GM12874 (cell line): ENCODE measurements around the gene RASAL2.

Experiments used
- CTCF ChIP-seq: IDR thresholded peaks from 2 replicates; pipeline ENCODE4 v1.5.1; 2011; ENCODE audit warnings: low read depth, mild to moderate bottlenecking, control low read depth, low read length, moderate library complexity; ENCODE audit not compliant: insufficient read depth

The RASAL2 gene

GRCh38 chr1:178491721-178492120 lies 397.8 kb downstream of the RASAL2 start:
- TF ChIP-seq CTCF, result no peak

GRCh38 chr1:178492341-178492740 lies 398.4 kb downstream of the RASAL2 start:
- no peak for TF ChIP-seq CTCF

GRCh38 chr1:178493301-178493741 lies 399.4 kb downstream of the RASAL2 start:
- TF ChIP-seq CTCF, result no peak

- TF ChIP-seq CTCF, result no peak
Measured at GRCh38 chr1:178494569-178494971, 400.7 kb downstream of the RASAL2 start.

GRCh38 chr1:178495158-178495557 lies 401.3 kb downstream of the RASAL2 start:
- no peak for TF ChIP-seq CTCF

GRCh38 chr1:178495741-178496409 lies 402.0 kb downstream of the RASAL2 start:
- TF ChIP-seq CTCF, result no peak

- no peak for TF ChIP-seq CTCF
Measured at GRCh38 chr1:178496410-178497135, 402.7 kb downstream of the RASAL2 start, which contains the start of gene CLEC20A. Gene CLEC20A, minus strand, starts transcription at chr1:178496964. Its CDS starts 25 bp downstream, at chr1:178496939.
